ENCODE measurements around the gene ADAMTSL4. TPM values are rescaled to one million over a fixed set of nuclear protein-coding genes. Genes with fewer than 3 reads are reported as not detected.

The ADAMTSL4 gene
- total and polyA plus RNA-seq, 9 of the 15 experiments (the other 6 are each of a cell fraction or from before 2014, with no cell fraction given): 12.7 to 212 (median 35.6) TPM

GRCh38 chr1:150560011-150560438, 10.8 kb downstream of the ADAMTSL4 start (continued):
- TF ChIP-seq MAX (CRISPR knock-in tag; IDR thresholded peaks at IDR 0.05) (peak; percentile 58; the same call in 1 of the 2 replicates), NCOR1 (IDR thresholded peaks at IDR 0.05) (no peak), HLTF (IDR thresholded peaks at IDR 0.05) (0 out of 2 replicates have a peak, but pooled peaks have one; percentile 6), EP400 (IDR thresholded peaks at IDR 0.05) (no peak), KAT7 (CRISPR knock-in tag; IDR thresholded peaks at IDR 0.05; ENCODE audit: borderline replicate concordance) (peak; percentile 59; the same call in 1 of the 2 replicates), ZNF449 (CRISPR knock-in tag; IDR thresholded peaks at IDR 0.05) (no peak), HDAC1 (IDR thresholded peaks at IDR 0.05) (0 out of 4 replicates have a peak, but pooled peaks of 1 of the 2 experiments have one; percentile 31), RB1 (IDR thresholded peaks at IDR 0.05; ENCODE audit: low read depth) (0 out of 2 replicates have a peak, but pooled peaks have one; percentile 40), SUPT5H (IDR thresholded peaks at IDR 0.05) (peak; percentile 14; the same call in 1 of the 2 replicates), ELF2 (CRISPR knock-in tag; IDR thresholded peaks at IDR 0.05) (no peak), CREM (IDR thresholded peaks at IDR 0.05; ENCODE audit: low read depth) (peak; percentile 69), TCF7L2 (IDR thresholded peaks at IDR 0.05; ENCODE audit: low read depth, low read length) (no peak), ZNF717 (CRISPR knock-in tag; IDR thresholded peaks at IDR 0.05) (no peak), POLR2AphosphoS5 (IDR thresholded peaks at IDR 0.05; ENCODE audit: control insufficient read depth, insufficient read depth, low read depth, low read length) (peak; percentile 4; the same call in 1 of the 2 replicates), RBFOX2 (IDR thresholded peaks at IDR 0.05; ENCODE audit: low read depth, low read length) (peak; percentile 41; the same call in 1 of the 2 replicates), POLR2A (conservative IDR thresholded peaks at IDR 0.05) (peak; percentile 54), CTCFL (IDR thresholded peaks at IDR 0.05; ENCODE audit: borderline replicate concordance, insufficient read depth, low read depth, low read length, poor library complexity, severe bottlenecking) (peak; percentile 72), MAZ (CRISPR knock-in tag; conservative IDR thresholded peaks at IDR 0.05 in 1 of 2, IDR thresholded peaks at IDR 0.05 in 1 of 2) (0 out of 4 replicates have a peak, but pooled peaks of 1 of the 2 experiments have one; percentile 19), ZKSCAN1 (IDR thresholded peaks at IDR 0.05; ENCODE audit: low read depth, low read length) (0 out of 2 replicates have a peak, but pooled peaks have one; percentile 29), CHD2 (IDR thresholded peaks at IDR 0.05; ENCODE audit: low read depth, low read length) (0 out of 2 replicates have a peak, but pooled peaks have one; percentile 6), ZNF253 (CRISPR knock-in tag; conservative IDR thresholded peaks at IDR 0.05) (no peak), RCOR1 (IDR thresholded peaks at IDR 0.05; ENCODE audit: borderline replicate concordance in 1 of 2, low read depth in 2 of 2, low read length in 2 of 2) (peak in 1 of 2 experiments; percentile 39; a peak in 1 of 4 replicates)
- TF ChIP-seq, protein P1, sequence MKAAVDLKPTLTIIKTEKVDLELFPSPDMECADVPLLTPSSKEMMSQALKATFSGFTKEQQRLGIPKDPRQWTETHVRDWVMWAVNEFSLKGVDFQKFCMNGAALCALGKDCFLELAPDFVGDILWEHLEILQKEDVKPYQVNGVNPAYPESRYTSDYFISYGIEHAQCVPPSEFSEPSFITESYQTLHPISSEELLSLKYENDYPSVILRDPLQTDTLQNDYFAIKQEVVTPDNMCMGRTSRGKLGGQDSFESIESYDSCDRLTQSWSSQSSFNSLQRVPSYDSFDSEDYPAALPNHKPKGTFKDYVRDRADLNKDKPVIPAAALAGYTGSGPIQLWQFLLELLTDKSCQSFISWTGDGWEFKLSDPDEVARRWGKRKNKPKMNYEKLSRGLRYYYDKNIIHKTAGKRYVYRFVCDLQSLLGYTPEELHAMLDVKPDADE (conservative IDR thresholded peaks at IDR 0.05; ENCODE audit: control insufficient read depth, low read depth, low read length): 0 out of 2 replicates have a peak, but pooled peaks have one; percentile 14
- TF ChIP-seq, protein P2, sequence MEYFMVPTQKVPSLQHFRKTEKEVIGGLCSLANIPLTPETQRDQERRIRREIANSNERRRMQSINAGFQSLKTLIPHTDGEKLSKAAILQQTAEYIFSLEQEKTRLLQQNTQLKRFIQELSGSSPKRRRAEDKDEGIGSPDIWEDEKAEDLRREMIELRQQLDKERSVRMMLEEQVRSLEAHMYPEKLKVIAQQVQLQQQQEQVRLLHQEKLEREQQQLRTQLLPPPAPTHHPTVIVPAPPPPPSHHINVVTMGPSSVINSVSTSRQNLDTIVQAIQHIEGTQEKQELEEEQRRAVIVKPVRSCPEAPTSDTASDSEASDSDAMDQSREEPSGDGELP (CRISPR knock-in tag; IDR thresholded peaks at IDR 0.05; ENCODE audit: borderline replicate concordance): peak; percentile 79; the same call in 1 of the 2 replicates

All from K562 (cell line).